HUES48 (cell line): ENCODE data around the gene ATG10.

Experiments
- H3K27ac ChIP-seq: one replicate; pipeline ENCODE4 v1.7.0; 2013; ENCODE audit warnings: low read depth, low read length, inconsistent platforms
- H3K27me3 ChIP-seq: 2 replicates; pipeline ENCODE4 v1.6.1; 2013; ENCODE audit warnings: mild to moderate bottlenecking, low read length; ENCODE audit not compliant: control insufficient read depth, insufficient read depth
- H3K36me3 ChIP-seq: 2 replicates; pipeline ENCODE4 v1.6.1; 2013; ENCODE audit warnings: low read length; ENCODE audit not compliant: control insufficient read depth, insufficient read depth
- H3K4me1 ChIP-seq: 2 replicates; pipeline ENCODE4 v1.6.1; 2013; ENCODE audit warnings: mild to moderate bottlenecking, low read length; ENCODE audit not compliant: control insufficient read depth, insufficient read depth
- H3K4me3 ChIP-seq: 2 replicates; pipeline ENCODE4 v1.5.1; 2013; ENCODE audit warnings: mild to moderate bottlenecking, low read depth, low read length
- H3K9ac ChIP-seq: 2 replicates; pipeline ENCODE4 v1.6.1; 2013; ENCODE audit warnings: mild to moderate bottlenecking, low read depth, low read length, moderate library complexity
- H3K9me3 ChIP-seq: 2 replicates; pipeline ENCODE4 v1.6.1; 2013; ENCODE audit warnings: low read length; ENCODE audit not compliant: control insufficient read depth, insufficient read depth

ATG10 gene

GRCh38 chr5:82297711-82298110 lies 325.9 kb downstream of the ATG10 start:
- H3K36me3 ChIP-seq = no peaks in the 10 kb centered on the region
- H3K27me3 ChIP-seq = no peaks in the 10 kb centered on the region
- H3K9ac ChIP-seq = no peak overlapping the region
- H3K27ac ChIP-seq = no peak overlapping the region
- no peaks in the 10 kb centered on the region for H3K9me3 ChIP-seq
- H3K4me1 ChIP-seq = peaks cover 32% of the 10 kb centered on the region
- H3K4me3 ChIP-seq = no peak overlapping the region

- no peak overlapping the region for H3K27ac ChIP-seq
- H3K27me3 ChIP-seq = no peaks in the 10 kb centered on the region
- H3K4me3 ChIP-seq = no peak overlapping the region
Observed at GRCh38 chr5:82298668-82299067, 326.8 kb downstream of the ATG10 start.

GRCh38 chr5:82301190-82301589 lies 329.4 kb downstream of the ATG10 start:
- Histone ChIP-seq H3K9ac (no peak overlapping the region), H3K4me3 (no peak overlapping the region), H3K4me1 (peaks cover 7% of the 10 kb centered on the region), H3K27ac (no peak overlapping the region), H3K36me3 (no peaks in the 10 kb centered on the region), H3K9me3 (no peaks in the 10 kb centered on the region), H3K27me3 (no peaks in the 10 kb centered on the region)

More at GRCh38 chr5:82298668-82299067, 326.8 kb downstream of the ATG10 start:
- Histone ChIP-seq H3K9me3 (no peaks in the 10 kb centered on the region), H3K4me1 (peaks cover 24% of the 10 kb centered on the region), H3K9ac (no peak overlapping the region), H3K36me3 (no peaks in the 10 kb centered on the region)
